Colonic mucosa (tissue), 4 donors: Measurements from ENCODE around the gene MBD6. TPM values are rescaled to one million over a fixed set of nuclear protein-coding genes. Genes with fewer than 3 reads are reported as not detected.

Experiments used
- DNase-seq: peaks from one replicate; pipeline ENCODE4 v3.0.0-alpha.2; 2020
- H3K27ac ChIP-seq: fragments of 200-600 bp; one replicate; pipeline ENCODE4 v1.8.0; 2021
- H3K27me3 ChIP-seq: fragments of 200-600 bp; one replicate; pipeline ENCODE4 v1.8.0; 2021
- H3K36me3 ChIP-seq: fragments of 200-600 bp; one replicate; pipeline ENCODE4 v1.8.0; 2021
- H3K4me1 ChIP-seq: fragments of 200-600 bp; one replicate; pipeline ENCODE4 v1.8.0; 2021; ENCODE audit warnings: mild to moderate bottlenecking
- H3K4me3 ChIP-seq: fragments of 200-600 bp; one replicate; pipeline ENCODE4 v1.8.0; 2021
- H3K9ac ChIP-seq, 2 donors: one replicate each; pipeline ENCODE4 v1.7.0; 2013; ENCODE audit warnings: control low read depth in 2 of 2, low read depth in 2 of 2, low read length in 2 of 2
- H3K9me3 ChIP-seq: fragments of 200-600 bp; one replicate; pipeline ENCODE4 v1.8.0; 2021
- intact Hi-C: fragments of 100-400 bp; cut with DNase I; formaldehyde crosslinking; loops from one replicate; pipeline ENCODE4 v1.14.1; 2022
- microRNA-seq: library from miRNA; unstranded; fragments of <30 nt; microRNA quantifications from one replicate; pipeline ENCODE4, GENCODE V29; 2019
- total RNA-seq, 2 donors: library from RNA; stranded (reverse); fragmentation: NEBNext Ultra II Directional in 1 of 2; extraction: Animal tissue kit (Norgen Biotek cat#: 25700) in 1 of 2; gene quantifications; one replicate each; pipeline ENCODE4 v1.2.1, GENCODE V29; 2021
- TF ChIP-seq, protein P1 (sequence below): fragments of 200-600 bp; IDR thresholded peaks from one replicate; pipeline ENCODE4 v1.8.0; 2022; ENCODE audit warnings: antibody characterized with exemption, mild to moderate bottlenecking
- donor health status: healthy.
- donor health status: DM: no; HTN: no; CAD: no.
- donor health status: DM: no; HTN: no; CAD: no.

Gene MBD6
- total RNA-seq, 2 donors from 2014 or later: 95.4 to 133 TPM

DNA sequence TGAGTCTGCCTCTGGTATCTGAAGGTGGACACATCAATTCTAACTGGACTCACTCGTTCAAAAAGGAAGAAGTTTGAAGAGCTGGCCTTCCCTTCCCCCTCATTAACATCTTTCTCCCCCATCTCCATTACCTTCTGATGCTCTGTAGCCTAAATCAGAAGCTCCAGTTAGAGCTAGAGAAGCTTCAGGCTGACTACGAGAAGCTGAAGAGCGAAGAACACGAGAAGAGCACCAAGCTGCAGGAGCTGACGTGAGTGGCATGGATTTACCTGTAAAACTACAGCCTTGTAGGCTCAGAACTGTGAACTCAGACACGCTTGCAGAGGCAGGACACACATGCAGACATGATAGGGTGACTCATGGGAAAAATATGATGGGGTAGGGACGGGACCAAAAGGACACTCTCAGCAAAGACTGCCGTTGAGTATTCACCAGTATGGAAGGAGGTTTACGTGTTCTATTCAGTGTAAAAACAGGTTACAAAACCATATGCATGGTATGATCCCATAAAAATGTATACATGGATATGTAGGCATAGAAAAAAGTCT, 54.1 kb downstream of the MBD6 start:
- Histone ChIP-seq H3K4me1 (no peaks in the 10 kb centered on the region), H3K27me3 (no peaks in the 10 kb centered on the region), H3K36me3 (no peaks in the 10 kb centered on the region), H3K9ac (no peak overlapping the region), H3K27ac (no peak overlapping the region), H3K4me3 (no peak overlapping the region), H3K9me3 (no peaks in the 10 kb centered on the region)
- intact Hi-C loops: no loop called here
- TF ChIP-seq, protein P1, sequence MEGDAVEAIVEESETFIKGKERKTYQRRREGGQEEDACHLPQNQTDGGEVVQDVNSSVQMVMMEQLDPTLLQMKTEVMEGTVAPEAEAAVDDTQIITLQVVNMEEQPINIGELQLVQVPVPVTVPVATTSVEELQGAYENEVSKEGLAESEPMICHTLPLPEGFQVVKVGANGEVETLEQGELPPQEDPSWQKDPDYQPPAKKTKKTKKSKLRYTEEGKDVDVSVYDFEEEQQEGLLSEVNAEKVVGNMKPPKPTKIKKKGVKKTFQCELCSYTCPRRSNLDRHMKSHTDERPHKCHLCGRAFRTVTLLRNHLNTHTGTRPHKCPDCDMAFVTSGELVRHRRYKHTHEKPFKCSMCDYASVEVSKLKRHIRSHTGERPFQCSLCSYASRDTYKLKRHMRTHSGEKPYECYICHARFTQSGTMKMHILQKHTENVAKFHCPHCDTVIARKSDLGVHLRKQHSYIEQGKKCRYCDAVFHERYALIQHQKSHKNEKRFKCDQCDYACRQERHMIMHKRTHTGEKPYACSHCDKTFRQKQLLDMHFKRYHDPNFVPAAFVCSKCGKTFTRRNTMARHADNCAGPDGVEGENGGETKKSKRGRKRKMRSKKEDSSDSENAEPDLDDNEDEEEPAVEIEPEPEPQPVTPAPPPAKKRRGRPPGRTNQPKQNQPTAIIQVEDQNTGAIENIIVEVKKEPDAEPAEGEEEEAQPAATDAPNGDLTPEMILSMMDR: no peak
- no peak for DNase-seq

DNA sequence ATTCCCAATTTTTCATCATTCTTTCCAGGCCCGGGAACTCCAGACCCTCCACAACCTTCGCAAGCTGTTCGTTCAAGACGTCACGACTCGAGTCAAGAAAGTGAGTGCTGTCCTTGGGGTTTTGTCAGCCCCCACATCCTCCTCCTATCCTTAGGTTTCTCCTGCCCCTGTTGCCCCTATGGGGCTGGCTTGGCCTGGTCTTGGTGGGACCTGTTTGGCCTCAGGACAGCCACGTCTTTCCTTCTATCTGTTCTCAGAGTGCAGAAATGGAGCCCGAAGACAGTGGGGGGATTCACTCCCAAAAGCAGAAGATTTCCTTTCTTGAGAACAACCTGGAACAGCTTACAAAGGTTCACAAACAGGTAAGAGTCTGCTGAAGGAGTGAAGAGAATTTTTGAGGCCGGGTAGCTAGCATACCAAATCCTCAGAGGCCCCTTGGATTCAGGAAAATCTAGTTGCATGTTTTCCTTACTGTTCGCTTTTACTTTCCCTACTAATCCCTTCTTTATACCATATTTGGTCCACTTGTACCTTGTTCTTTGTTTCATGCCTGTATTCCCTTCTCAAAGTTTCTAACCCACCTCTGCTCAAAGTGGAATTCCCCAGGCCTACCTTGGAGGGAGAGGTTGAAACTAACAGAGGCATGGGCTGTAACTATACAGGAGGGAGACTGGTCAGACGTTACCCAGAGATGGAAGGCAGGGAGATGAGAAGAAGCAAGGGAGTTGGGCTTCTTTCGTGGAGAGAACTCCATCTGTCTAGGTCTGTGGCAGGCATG, 55.5 kb downstream of the MBD6 start:
- TF ChIP-seq, protein P1: no peak
- intact Hi-C loops: no loop called here
- Histone ChIP-seq H3K36me3 (no peaks in the 10 kb centered on the region), H3K9ac (no peak overlapping the region), H3K4me1 (no peaks in the 10 kb centered on the region), H3K9me3 (no peaks in the 10 kb centered on the region), H3K4me3 (no peak overlapping the region), H3K27ac (no peak overlapping the region), H3K27me3 (no peaks in the 10 kb centered on the region)
- no peak for DNase-seq

DNA sequence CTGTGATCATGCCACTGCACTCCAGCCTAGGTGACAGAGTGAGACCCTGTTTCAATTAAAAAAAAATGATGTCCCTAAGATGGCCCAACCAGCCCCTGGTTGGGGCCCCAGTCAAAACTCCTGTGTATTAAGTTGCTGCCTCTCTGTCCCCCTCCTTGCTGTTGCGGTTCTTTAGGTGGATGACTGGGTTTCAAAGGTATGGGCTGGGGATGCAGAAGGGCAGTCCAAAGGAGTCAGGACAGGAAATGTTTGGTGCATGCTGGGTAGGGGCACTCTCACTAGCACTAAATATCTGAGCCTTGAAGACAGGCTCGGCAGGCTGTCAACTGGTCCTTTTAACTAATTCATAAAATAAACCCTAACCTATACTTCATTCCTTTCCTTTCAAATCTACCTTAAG, 56.4 kb downstream of the MBD6 start:
- Histone ChIP-seq H3K9ac (no peak overlapping the region), H3K27ac (no peak overlapping the region)
- TF ChIP-seq, protein P1: no peak

More for the DNA sequence above, 56.4 kb downstream of the MBD6 start:
- Histone ChIP-seq H3K4me1 (no peaks in the 10 kb centered on the region), H3K27me3 (no peaks in the 10 kb centered on the region), H3K36me3 (no peaks in the 10 kb centered on the region), H3K4me3 (no peak overlapping the region), H3K9me3 (no peaks in the 10 kb centered on the region)
- DNase-seq: no peak
- intact Hi-C loops: no loop called here

Small RNA genes lying within 50 kb of the gene (microRNA-seq; reads per million reads assigned to microRNA genes)
- 5.0 reads per million for gene MIR616
- not detected for gene MIR6758

Other genes starting within 250 kb of the MBD6 start
- gene R3HDM2, start 91.8 kb upstream of the MBD6 start, total RNA-seq: 10 to 100 TPM; 41.0 to 60.4 TPM
- gene INHBC, start 88.0 kb upstream of the MBD6 start, total RNA-seq: not detected
- under 1 TPM in 1 of 2 donors, not detected in 1; 0.22 TPM for gene INHBE, start 67.5 kb upstream of the MBD6 start, total RNA-seq
- 1 to 10 TPM; 1.4 to 2.0 TPM for gene GLI1, start 63.0 kb upstream of the MBD6 start, total RNA-seq
- 1 to 10 TPM; 5.5 to 6.5 TPM for gene ARHGAP9, start 43.0 kb upstream of the MBD6 start, total RNA-seq
- gene MARS1, start 34.8 kb upstream of the MBD6 start, total RNA-seq: 100 to 1,000 TPM in 1 of 2 donors, 10 to 100 TPM in 1; 90.3 to 195 TPM
- 10 to 100 TPM; 17.5 to 22.8 TPM for gene DDIT3, start 2.3 kb upstream of the MBD6 start, total RNA-seq
- 100 to 1,000 TPM; 131 to 139 TPM for gene DCTN2, start 24.4 kb downstream of the MBD6 start, total RNA-seq
- 1 to 10 TPM in 1 of 2 donors, under 1 TPM in 1; 0.67 to 2.1 TPM for gene KIF5A, start 27.2 kb downstream of the MBD6 start, total RNA-seq
- gene PIP4K2C, start 68.4 kb downstream of the MBD6 start, total RNA-seq: 10 to 100 TPM; 43.6 to 60.2 TPM
- 1 to 10 TPM; 3.4 to 7.4 TPM for gene DTX3, start 82.0 kb downstream of the MBD6 start, total RNA-seq
- gene ARHGEF25, start 88.6 kb downstream of the MBD6 start, total RNA-seq: 10 to 100 TPM in 1 of 2 donors, 1 to 10 TPM in 1; 2.4 to 12.8 TPM
- under 1 TPM; 0.32 to 0.88 TPM for gene B4GALNT1, start 110.4 kb downstream of the MBD6 start, total RNA-seq
- 100 to 1,000 TPM; 219 to 284 TPM for gene OS9, start 171.3 kb downstream of the MBD6 start, total RNA-seq
- 1 to 10 TPM in 1 of 2 donors, under 1 TPM in 1; 0.86 to 1.0 TPM for gene AGAP2, start 215.9 kb downstream of the MBD6 start, total RNA-seq
- 10 to 100 TPM; 19.3 to 32.3 TPM for gene TSPAN31, start 222.2 kb downstream of the MBD6 start, total RNA-seq
- gene CDK4, start 229.5 kb downstream of the MBD6 start, total RNA-seq: 100 to 1,000 TPM in 1 of 2 donors, 10 to 100 TPM in 1; 45.7 to 121 TPM
- 10 to 100 TPM; 10.6 to 14.3 TPM for gene MARCHF9, start 232.3 kb downstream of the MBD6 start, total RNA-seq
- gene CYP27B1, start 244.3 kb downstream of the MBD6 start, total RNA-seq: 1 to 10 TPM in 1 of 2 donors, under 1 TPM in 1; 0.80 to 1.6 TPM
- 10 to 100 TPM in 1 of 2 donors, 1 to 10 TPM in 1; 7.1 to 18.9 TPM for gene METTL1, start 249.3 kb downstream of the MBD6 start, total RNA-seq
- 1 to 10 TPM; 3.4 to 4.8 TPM for gene EEF1AKMT3, start 249.8 kb downstream of the MBD6 start, total RNA-seq